ENCODE data around the gene S100A6.

S100A6 gene

GRCh38 chr1:153544453-153545066, 8.8 kb upstream of the S100A6 start:
- no peak for DNase-seq

- no peak for DNase-seq
Measured at GRCh38 chr1:153543736-153544135, 7.9 kb upstream of the S100A6 start.

GRCh38 chr1:153542956-153543711, 7.3 kb upstream of the S100A6 start:
- no peak for DNase-seq

GRCh38 chr1:153541641-153542590, 6.1 kb upstream of the S100A6 start:
- DNase-seq: no peak

- DNase-seq: no peak
Measured at GRCh38 chr1:153540394-153541361, 4.9 kb upstream of the S100A6 start, which contains the start of gene S100A5. TSS of gene S100A5 (minus strand) at chr1:153540934. CDS start at chr1:153540191, 743 bp downstream.

GRCh38 chr1:153539395-153540093, 3.8 kb upstream of the S100A6 start:
- no peak for DNase-seq

- DNase-seq: no peak
Measured at GRCh38 chr1:153538315-153538821, 2.6 kb upstream of the S100A6 start.

GRCh38 chr1:153537376-153537730, 1.6 kb upstream of the S100A6 start:
- no peak for DNase-seq

GRCh38 chr1:153536671-153537375, 1.0 kb upstream of the S100A6 start:
- DNase-seq: no peak

- peak; percentile 47 to 77 for DNase-seq
Measured at GRCh38 chr1:153536012-153536670, 350 bp upstream of the S100A6 start.

- DNase-seq: no peak
Measured at GRCh38 chr1:153534925-153535241, 908 bp downstream of the S100A6 start.

GRCh38 chr1:153534226-153534924, 1.4 kb downstream of the S100A6 start:
- peak in 1 of 2 experiments; percentile 20 for DNase-seq

GRCh38 chr1:153533689-153534201, 2.0 kb downstream of the S100A6 start:
- DNase-seq: peak in 1 of 2 experiments; percentile 36

- DNase-seq: peak; percentile 90 to 91
Measured at GRCh38 chr1:153532769-153533599, 2.8 kb downstream of the S100A6 start.

- peak in 1 of 2 experiments; percentile 48 for DNase-seq
Measured at GRCh38 chr1:153532181-153532580, 3.6 kb downstream of the S100A6 start.

GRCh38 chr1:153531638-153532037, 4.2 kb downstream of the S100A6 start:
- DNase-seq: no peak

- DNase-seq: no peak
Measured at GRCh38 chr1:153527683-153528040, 8.1 kb downstream of the S100A6 start.

- no peak for DNase-seq
Measured at GRCh38 chr1:153527023-153527682, 8.6 kb downstream of the S100A6 start.
